ENCODE data around the gene TTC23L.
A peak's percentile ranks its signal among the peaks of the same experiment; 100 is the strongest.
"Not testable (repeated sequence)": the region's sequence is repeated elsewhere in the genome, so short reads cannot be mapped to it uniquely, and the experiment has no call there.

The TTC23L gene

GRCh38 chr5:34923256-34923655 is 84.3 kb downstream of the TTC23L start:
- DNase-seq (ENCODE audit: low spot score) = not testable (repeated sequence)

- no peak for DNase-seq (ENCODE audit: low spot score)
These were observed 84.9 kb downstream of the TTC23L start for GRCh38 chr5:34923694-34924461.

- DNase-seq (ENCODE audit: low spot score) = no peak
These were observed 85.5 kb downstream of the TTC23L start for GRCh38 chr5:34924462-34924765.

- DNase-seq (ENCODE audit: low spot score) = no peak
These were observed 87.4 kb downstream of the TTC23L start for GRCh38 chr5:34926318-34926888.

GRCh38 chr5:34927785-34928184 is 88.8 kb downstream of the TTC23L start:
- DNase-seq (ENCODE audit: low spot score) = no peak

- peak; percentile 41 for DNase-seq (ENCODE audit: low spot score)
These were observed 89.3 kb downstream of the TTC23L start for GRCh38 chr5:34928267-34928666.

- DNase-seq (ENCODE audit: low spot score) = peak; percentile 97
These were observed 90.3 kb downstream of the TTC23L start, which contains the start of gene DNAJC21 for GRCh38 chr5:34929134-34929719. Gene DNAJC21 (plus strand): TSS chr5:34929559. CDS start chr5:34929820, 261 bp downstream.

GRCh38 chr5:34929720-34930461 is 90.9 kb downstream of the TTC23L start:
- DNase-seq (ENCODE audit: low spot score) = peak; percentile 85

- DNase-seq (ENCODE audit: low spot score) = no peak
These were observed 91.5 kb downstream of the TTC23L start for GRCh38 chr5:34930462-34930844.

- no peak for DNase-seq (ENCODE audit: low spot score)
These were observed 91.9 kb downstream of the TTC23L start for GRCh38 chr5:34930870-34931269.

- no peak for DNase-seq (ENCODE audit: low spot score)
These were observed 94.0 kb downstream of the TTC23L start for GRCh38 chr5:34932947-34933346.

GRCh38 chr5:34941936-34942335 is 103.0 kb downstream of the TTC23L start:
- no peak for DNase-seq (ENCODE audit: low spot score)

- no peak for DNase-seq (ENCODE audit: low spot score)
These were observed 105.1 kb downstream of the TTC23L start for GRCh38 chr5:34944044-34944443.

- DNase-seq (ENCODE audit: low spot score) = no peak
These were observed 105.6 kb downstream of the TTC23L start for GRCh38 chr5:34944460-34945047.
